GM12878 (cell line): Measurements from ENCODE around the gene CPO. TPM values are rescaled to one million over a fixed set of nuclear protein-coding genes. Genes with fewer than 3 reads are reported as not detected.

ENCODE experiments used
- EED ChIP-seq: sonication (generic); IDR thresholded peaks from 2 replicates; pipeline ENCODE4 v1.6.1; 2016; ENCODE audit warnings: antibody characterized with exemption, low read depth
- KAT2A ChIP-seq: conservative IDR thresholded peaks from 2 replicates; pipeline ENCODE4 v1.6.1; 2011; ENCODE audit warnings: low read depth, low read length; ENCODE audit not compliant: control insufficient read depth
- NBN ChIP-seq: fragments of 450-650 bp; IDR thresholded peaks from 2 replicates; pipeline ENCODE4 v1.6.1; 2016
- SMAD5 ChIP-seq: IDR thresholded peaks from 2 replicates; pipeline ENCODE4 v1.6.1; 2016; ENCODE audit warnings: antibody characterized with exemption, low read depth
- ZBED1 ChIP-seq: IDR thresholded peaks from 2 replicates; pipeline ENCODE4 v1.6.1; 2016; ENCODE audit warnings: borderline replicate concordance
- ZNF622 ChIP-seq: fragments of 450-650 bp; IDR thresholded peaks from 2 replicates; pipeline ENCODE4 v1.6.1; 2017; ENCODE audit warnings: mild to moderate bottlenecking, inconsistent platforms
- ZZZ3 ChIP-seq: IDR thresholded peaks from 2 replicates; pipeline ENCODE4 v1.6.1; 2011; ENCODE audit warnings: low read depth; ENCODE audit not compliant: control insufficient read depth, insufficient read length
- polyA plus RNA-seq, 11 experiments: library from polyadenylated mRNA; depleted of rRNA in 4 of 11; unstranded in 6 of 11; stranded (reverse) in 5 of 11; fragments of >200 nt; fragmentation: Nextera tagmentation in 4 of 11; fragmentation: Illumina TruSeq in 1 of 11; extraction: Ambion mirVana in 4 of 11; extraction: Trizol in 1 of 11; gene quantifications; 1 replicate in 1 of 11; 2 replicates in 10 of 11; pipeline versions ENCODE4 v1.2.1 to v1.2.3, GENCODE V29; 2011 to 2016; ENCODE audit warnings: inconsistent platforms in 2 of 11, missing spikeins in 2 of 11, low read depth in 1 of 11
- total RNA-seq, 4 experiments: library from RNA; depleted of rRNA in 3 of 4; stranded (reverse); fragments of >200 nt in 3 of 4; fragmentation: Illumina TruSeq in 1 of 4; extraction: Trizol in 1 of 4; gene quantifications; 2 replicates each; pipeline versions ENCODE4 v1.2.1 to v1.2.3, GENCODE V29; 2013 to 2021
- TF ChIP-seq, protein P1 (sequence below): fragments of 150-350 bp; IDR thresholded peaks from 2 replicates; pipeline ENCODE4 v1.6.1; 2016; ENCODE audit warnings: low read depth, low read length
- TF ChIP-seq, protein P2 (sequence below): IDR thresholded peaks from 2 replicates; pipeline ENCODE4 v1.6.1; 2012; ENCODE audit warnings: low read depth, low read length, improper control_type of control experiment

CPO gene
- total and polyA plus RNA-seq, 10 of the 15 experiments (the other 5 are each of a cell fraction or from before 2014, with no cell fraction given), result 0.13 to 0.14 TPM; not detected in 8

DNA sequence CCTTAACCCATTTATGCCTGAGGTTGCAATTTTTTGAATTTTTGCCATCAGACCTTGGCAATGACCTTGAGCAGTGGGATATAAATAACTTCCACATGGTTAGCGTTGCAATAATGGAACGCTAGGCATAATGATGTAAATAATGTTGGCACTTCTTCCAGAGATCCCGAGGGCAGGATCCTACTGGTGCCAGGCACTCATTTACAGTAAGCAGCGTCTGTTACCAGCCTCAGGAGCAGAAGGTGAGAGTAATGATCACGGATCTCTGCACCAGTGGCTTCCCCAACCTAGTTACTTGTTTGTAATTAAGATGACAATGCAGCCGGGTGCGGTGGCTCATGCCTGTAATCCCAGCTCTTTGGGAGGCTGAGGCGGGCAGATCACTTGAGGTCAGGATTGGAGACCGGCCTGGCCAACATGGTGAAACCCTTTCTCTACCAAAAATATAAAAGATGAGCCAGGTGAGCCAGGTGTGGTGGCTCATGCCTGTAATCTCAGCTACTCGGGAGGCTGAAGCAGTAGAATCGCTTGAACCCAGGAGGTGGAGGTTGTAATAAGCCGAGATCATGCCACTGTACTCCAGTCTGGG, 41.9 kb downstream of the CPO start (continued):
- TF ChIP-seq, protein P1, sequence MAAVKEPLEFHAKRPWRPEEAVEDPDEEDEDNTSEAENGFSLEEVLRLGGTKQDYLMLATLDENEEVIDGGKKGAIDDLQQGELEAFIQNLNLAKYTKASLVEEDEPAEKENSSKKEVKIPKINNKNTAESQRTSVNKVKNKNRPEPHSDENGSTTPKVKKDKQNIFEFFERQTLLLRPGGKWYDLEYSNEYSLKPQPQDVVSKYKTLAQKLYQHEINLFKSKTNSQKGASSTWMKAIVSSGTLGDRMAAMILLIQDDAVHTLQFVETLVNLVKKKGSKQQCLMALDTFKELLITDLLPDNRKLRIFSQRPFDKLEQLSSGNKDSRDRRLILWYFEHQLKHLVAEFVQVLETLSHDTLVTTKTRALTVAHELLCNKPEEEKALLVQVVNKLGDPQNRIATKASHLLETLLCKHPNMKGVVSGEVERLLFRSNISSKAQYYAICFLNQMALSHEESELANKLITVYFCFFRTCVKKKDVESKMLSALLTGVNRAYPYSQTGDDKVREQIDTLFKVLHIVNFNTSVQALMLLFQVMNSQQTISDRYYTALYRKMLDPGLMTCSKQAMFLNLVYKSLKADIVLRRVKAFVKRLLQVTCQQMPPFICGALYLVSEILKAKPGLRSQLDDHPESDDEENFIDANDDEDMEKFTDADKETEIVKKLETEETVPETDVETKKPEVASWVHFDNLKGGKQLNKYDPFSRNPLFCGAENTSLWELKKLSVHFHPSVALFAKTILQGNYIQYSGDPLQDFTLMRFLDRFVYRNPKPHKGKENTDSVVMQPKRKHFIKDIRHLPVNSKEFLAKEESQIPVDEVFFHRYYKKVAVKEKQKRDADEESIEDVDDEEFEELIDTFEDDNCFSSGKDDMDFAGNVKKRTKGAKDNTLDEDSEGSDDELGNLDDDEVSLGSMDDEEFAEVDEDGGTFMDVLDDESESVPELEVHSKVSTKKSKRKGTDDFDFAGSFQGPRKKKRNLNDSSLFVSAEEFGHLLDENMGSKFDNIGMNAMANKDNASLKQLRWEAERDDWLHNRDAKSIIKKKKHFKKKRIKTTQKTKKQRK, result no peak
- TF ChIP-seq KAT2A, result no peak
- TF ChIP-seq EED, result no peak
- no peak for TF ChIP-seq ZNF622
- TF ChIP-seq ZBED1, result no peak
- TF ChIP-seq ZZZ3, result no peak
- TF ChIP-seq, protein P2, sequence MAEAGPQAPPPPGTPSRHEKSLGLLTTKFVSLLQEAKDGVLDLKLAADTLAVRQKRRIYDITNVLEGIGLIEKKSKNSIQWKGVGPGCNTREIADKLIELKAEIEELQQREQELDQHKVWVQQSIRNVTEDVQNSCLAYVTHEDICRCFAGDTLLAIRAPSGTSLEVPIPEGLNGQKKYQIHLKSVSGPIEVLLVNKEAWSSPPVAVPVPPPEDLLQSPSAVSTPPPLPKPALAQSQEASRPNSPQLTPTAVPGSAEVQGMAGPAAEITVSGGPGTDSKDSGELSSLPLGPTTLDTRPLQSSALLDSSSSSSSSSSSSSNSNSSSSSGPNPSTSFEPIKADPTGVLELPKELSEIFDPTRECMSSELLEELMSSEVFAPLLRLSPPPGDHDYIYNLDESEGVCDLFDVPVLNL, result no peak
- no peak for TF ChIP-seq NBN
- no peak for TF ChIP-seq SMAD5
